ENCODE measurements around the gene SLC1A1.

SLC1A1 gene

DNA sequence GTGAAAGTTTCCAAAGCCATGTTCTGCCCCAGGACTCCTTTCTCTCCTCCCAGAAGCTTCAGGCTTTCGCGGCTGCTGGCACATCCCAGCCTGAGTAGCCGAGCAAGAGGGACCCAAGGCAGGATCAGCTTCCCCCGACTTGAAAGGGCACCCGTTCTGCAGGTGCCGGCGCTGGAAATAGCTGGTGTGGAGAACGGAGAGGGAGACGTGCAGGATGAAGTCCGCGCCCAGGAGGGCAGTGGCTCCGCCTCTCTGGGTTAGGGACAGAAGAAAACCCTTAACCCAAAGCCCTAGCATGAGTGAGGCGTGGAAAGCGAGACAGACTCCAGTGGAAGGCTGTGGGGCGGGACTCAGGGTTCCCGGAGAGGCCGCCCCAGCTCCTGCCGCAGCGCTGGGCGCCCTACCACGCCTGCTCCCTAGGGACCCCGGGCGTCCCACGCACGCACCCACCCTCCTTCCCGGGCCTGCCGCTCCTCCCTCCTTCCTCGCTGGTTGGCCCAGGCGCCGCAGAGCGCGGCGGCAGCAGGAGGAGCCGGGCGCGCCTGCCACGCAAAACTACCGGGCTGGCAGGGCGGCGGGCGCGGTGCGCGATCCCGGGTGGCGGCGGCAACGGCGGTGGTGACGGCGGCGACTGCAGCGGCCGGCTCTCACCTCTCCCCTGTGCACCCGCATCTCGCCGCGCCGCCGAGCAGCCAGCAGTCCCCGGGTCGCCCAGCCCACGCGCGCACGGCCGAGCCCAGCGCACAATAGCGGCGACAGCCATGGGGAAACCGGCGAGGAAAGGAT is at the start of gene SLC1A1:
SLC1A1 (plus strand) TSS at position 550 of the 786 bp plus-strand sequence; CDS start at position 762, 212 bp downstream.
- DNase-seq: no peak

DNA sequence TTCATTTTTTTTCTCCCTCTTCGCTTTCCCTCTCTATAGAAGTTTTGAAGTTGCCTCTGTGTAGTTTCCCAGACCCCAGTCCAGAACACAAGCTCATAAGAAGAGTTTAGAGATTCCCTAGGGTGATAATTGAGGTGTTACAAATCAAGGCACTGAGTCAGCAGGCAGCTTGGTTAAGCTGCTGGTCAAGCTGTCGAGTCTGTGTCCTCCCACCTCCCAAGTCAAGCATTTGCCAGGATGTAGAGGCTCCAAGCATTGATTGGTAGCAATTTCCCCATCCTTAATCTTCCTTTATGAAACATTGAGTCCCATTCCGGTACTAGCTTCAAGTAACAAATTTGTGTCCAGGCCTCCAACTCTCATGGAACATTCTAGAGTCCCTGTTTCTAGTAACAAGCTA is 47.5 kb upstream of the SLC1A1 start:
- DNase-seq: no peak

DNA sequence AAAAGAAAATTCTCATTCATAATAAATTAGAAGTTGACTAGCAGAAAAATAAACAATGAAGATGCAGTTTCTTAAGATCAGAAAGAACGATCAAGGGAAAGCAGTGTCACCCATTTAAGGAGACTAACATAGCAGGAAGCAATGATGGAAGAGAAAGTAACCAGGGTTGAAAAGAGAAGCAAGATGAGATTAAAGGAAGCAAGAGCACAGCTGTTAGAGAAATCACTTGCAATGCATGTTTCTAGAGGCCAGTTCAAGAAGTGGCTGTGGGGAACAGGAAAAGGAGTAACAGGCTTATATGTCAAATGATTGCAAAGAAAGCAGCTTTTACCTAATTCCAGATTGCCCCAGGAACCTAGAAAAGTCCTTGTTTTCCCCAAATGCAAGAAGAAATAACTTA is 46.8 kb upstream of the SLC1A1 start:
- no peak for DNase-seq

DNA sequence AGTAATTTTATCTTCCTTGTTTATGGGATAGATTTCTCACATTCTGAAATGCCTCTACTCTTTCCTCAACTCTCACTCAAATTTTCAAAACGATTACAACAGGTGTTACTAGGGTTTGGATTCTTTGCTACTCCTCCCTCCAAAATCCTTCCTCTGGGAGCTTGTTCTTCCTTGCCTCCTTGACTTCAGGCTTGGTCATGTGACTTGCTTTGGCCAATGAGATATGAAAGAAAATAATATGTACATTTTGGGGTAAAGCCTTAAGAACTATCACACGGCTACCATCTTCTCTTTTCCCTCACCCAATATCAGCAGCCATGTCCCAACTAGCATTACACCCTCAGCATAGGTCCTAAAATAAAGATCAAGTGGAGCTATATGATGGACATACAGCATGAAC is 28.8 kb upstream of the SLC1A1 start:
- no peak for DNase-seq

DNA sequence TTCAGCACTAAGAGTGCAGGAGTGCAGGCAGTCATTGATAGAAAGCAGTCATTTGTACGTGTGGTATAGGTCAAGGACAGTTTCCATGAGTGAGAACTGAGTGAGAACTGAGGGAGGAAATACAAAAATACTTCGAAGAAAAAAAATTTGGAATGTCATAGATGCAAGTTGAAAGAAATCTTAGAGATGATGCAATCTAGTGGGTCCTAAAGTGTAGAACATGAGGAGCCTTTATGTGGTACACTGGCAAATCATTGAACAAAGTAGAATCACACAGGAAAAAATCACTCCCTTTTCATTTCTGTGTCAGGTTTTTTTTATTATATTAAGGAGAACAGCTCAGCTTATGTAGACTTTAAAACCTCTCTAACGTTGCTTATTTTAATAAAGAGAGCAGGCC is 26.4 kb upstream of the SLC1A1 start:
- no peak for DNase-seq

DNA sequence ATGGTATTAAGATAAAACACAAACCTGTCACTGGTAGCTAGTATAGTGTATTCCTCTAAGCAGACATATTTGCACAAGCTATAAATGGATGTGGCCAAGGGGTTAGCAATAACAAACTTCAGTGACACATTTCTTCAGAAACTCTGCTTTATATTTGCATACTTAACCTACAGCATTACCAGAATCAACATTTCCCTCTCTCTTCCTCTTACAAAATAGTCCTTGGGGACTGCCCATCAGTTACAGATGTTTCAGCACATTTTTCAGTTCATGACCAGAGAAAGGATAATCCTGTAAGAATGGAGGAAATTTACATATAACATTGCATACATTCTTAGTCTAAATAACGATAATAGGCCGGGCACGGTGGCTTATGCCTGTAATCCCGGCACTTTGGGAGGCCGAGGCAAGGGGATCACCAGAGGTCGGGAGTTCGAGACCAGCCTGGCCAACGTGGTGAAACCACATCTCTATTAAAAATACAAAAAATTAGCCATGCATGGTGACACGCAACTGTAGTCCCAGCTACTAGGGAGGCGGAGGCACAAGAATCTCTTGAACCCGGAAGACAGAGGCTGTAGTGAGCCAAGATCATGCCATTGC is 25.3 kb upstream of the SLC1A1 start:
- no peak for DNase-seq

DNA sequence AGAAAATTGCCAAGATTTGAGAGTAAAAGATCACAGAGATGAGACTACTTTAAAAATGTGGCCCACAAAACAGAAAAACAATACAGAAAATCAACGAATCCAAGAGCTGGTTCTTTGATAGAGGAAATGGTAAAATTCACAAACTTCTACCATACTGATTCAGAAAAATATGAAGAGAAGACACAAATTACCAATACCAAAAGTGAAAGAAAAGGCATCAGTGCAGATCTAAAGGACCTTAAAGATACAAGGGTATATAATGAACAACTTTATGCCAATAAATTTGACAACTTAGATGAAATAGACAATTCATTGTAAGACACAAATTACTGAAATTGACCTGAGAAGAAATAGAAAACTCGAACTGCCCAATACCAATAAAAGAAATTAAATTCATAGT is 24.4 kb upstream of the SLC1A1 start:
- DNase-seq: no peak

DNA sequence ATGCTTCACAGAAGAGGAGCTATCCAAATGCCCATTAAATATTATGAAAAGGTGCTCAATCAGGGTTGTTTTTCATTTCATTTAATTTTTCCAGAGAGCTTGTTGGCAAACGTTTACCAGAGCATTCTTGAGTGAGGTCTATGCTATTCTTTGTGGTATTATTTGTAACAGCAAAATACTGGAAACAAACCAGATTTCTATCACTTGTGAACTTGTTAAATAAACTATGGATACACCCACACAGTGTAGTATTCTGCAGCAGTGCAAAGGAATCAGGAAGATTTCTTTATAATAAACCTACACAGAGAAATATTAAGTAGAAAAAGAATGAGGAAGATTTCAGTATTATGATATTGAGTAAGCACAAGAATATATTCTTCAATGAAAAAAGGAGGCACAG is 15.0 kb upstream of the SLC1A1 start:
- no peak for DNase-seq

DNA sequence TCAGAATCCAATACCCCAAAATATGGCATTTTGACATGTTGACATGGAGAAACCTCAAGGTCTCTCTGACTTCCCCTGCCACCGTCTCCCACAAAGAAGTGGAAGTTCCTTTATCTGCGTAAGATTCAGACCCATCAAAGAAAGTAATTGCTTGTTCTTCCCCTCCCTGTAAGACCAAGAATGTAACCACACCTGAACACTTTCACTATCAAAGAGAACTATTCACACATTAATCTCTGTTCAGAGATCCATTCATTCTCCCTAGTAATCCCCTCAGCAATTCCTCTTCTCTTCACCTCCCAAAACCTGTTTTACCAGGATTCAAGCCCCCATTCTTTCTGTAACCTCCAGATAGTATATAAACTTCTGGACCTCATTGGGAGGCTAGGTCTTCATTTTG is 4.1 kb upstream of the SLC1A1 start:
- DNase-seq: no peak

DNA sequence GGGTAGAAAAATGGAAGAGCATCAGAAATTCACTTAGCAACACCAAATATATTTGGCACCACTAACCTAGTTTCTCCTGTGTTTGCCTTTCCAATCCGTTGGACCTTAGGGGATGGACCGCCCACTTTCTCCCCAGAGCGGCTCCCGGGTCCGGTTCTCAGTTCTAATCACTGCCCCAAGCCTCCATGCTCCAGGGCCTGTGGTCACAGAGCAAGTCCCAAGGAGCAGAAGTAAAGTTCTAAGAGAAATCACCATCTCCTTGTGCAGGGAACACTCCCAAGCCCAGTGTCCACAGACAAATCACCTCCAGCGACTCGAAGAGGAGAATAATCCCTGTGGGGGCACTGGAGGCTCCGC is 728 bp upstream of the SLC1A1 start:
- DNase-seq: no peak

DNA sequence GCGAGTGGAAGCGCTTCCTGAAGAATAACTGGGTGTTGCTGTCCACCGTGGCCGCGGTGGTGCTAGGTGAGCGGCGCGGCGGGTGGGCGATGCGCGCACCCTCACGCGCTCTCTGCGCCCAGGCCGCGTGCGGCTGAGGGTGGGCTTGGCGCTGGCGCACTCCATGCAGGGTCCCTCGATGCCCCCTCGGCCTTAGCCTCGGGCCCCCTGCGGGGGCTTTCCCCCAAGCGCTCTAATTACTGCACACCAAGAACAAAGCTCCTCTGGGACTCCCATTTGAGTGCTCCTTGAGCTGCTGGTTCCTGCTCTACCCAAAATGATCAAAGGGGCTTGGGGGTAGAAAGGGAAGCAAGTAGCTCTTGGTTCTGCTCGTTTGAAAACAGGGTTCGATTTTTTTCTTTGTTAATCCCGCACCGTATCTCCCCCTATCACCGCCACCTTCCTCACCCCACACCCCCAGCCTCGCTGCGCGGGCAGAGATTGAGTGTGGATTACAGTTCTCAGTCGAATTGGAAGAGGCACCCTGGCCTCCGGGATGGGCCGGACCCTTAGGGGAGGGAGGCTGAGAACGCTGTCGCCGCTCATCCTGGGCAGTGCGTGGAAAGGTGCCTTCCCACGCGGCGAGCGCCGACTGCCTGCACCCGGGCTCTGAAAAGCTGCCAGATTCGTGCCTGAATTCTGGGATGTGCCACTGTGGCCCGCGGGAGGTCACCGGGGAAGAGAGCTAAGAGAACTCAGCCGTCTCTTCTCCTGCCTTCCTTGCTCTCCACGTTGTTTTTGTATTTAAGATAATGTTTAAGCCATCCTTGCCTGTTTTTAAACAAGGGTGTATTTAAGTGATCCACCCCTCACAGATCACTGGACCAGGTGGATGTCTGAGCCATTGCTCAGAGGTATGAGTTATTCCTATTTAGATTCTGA is 697 bp downstream of the SLC1A1 start:
- no peak for DNase-seq

DNA sequence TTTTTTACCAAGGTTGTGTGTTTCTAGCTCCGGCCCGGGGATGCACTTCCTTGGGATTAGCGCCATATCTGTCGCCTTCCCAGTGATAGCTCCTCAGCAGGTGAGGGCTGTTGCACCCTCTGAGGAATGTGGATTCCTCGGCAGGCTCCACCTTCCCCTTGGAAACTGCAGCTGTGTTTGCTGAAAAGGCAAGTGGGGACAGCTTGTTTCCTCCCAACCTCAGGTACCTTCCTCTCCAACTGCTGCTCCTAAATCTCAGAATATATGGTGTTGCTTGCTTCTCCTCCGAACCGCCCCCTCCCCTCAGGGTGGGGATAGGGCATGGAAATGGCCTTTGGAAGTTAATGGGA is 1.3 kb downstream of the SLC1A1 start:
- no peak for DNase-seq

DNA sequence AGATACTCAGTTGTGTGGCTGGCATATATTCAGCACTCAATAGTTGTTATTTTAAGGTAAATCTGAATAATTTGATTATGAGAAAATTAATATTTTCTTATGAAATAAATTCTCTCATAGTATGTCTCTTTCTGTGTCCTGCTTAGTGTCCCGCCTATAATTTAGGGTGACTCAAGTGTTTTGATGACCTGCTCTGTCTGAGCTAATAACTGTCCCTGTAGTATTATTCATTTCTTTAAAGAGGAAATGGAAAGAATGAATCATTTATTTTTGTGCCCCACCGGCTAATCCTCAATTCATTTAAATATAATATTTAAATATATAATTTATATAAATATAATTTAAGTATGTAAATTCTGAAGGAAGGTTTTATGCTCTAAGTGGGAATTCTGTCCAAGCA is 4.1 kb downstream of the SLC1A1 start:
- DNase-seq: no peak

DNA sequence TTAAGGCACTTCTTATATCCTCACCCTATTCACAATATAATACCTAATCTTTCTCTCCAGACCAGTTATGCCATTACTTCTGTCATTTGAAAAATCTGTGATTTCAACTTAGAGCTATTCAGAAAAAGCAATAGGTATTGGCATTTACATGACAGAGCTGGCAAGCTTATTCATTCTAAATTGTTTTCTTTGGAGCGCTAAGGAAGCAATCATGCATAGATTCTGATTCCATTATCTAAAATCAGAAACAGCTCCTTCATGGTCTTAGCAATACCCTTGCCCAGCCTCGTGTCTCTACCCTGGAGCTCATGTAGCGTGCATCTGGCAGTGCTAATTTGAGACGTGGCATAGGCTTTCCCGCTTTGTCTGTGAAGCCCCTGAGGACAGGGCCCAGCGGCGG is 4.5 kb downstream of the SLC1A1 start:
- DNase-seq: no peak

DNA sequence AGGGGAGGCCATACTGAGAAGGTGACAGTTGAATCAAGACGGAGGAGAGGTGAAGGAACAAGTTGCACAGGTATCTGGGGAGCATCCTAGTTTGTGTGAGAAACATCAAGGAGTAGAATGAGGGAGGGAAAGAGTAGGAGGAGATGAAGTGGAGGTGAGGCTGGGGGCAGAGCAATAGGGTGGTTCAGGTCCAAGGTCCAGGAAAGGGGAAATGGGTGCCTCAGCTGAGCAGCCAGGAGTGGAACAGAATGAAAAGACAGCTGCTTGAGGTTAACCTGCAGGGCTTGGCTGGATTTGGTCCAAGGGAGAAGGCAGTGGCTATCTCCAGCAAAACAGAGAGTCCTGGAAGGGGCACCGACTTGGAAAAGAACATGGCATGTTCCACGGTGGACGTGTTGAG is 5.3 kb downstream of the SLC1A1 start:
- DNase-seq: no peak

DNA sequence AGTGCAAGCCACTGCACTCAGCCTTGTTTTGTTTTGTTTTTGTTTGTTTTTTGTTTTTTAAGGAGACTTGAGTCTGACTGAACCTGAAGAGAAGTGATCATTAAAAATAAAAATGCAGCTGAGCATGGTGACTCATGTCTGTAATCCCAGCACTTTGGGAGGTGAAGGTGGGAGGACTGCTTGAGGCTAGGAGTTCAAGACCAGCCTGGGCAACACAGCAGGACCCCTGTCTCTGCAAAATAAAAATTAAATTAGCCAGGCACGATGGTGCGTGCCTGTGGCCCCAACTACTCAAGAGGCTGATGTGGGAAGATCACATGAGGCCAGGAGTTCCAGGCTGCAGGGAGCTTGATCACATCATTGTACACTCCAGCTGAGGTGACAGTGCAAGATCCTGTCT is 6.2 kb downstream of the SLC1A1 start:
- no peak for DNase-seq

DNA sequence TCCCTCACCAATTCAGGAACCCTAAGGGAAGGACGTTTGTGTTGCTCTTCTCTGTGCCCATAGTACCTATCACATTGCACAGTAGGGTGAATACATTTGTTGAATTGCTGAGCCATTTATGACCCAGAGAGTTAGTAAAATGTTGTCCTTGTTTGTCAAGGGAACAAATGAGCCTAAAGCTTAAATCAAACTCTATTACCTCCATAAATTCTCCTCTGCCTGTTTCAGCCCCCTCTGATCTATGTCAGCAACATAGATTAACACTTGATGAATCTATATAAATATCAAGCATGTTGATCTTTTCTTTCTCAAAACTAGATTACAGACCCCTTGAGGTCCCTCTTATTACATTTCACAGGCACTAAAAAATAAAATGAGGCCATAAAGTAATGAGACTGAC is 7.1 kb downstream of the SLC1A1 start:
- DNase-seq: no peak

DNA sequence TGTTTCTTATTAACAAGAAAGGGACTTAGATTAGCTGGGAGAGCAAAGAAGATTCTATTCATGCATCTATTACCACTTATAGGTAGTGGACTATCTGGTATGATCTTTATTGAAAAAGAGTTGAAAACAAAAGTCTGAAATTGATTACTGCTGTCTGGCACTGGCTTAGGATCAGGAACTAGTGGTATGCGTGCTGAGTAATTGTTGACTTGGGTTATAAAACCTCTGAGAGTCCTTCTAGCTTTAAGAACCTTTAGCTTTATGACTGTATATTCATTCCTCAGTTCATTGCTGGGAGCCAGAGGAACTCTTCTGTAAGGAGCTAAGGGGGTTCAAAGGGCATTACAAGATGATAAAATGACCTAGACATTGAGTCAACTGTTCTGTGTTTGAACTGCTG is 7.6 kb downstream of the SLC1A1 start:
- no peak for DNase-seq

DNA sequence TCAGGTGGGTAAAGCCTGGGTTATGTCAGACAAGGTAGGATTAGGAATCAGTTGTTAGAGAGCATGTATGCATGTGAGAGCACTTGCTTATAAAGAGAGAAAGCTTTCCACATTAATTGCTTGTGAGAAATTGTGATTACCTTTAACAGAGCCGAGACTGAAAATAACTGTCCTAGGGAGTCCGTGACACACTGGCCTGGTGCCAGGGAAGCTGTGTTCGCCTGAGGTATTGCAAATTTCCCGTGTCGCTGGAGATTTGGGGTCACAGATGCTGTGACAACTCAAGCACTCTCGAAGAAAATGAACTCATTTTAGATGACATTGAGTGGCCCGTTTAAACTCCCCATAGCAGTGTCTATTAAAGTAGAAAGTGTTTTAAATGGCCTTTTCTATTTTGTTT is 9.6 kb downstream of the SLC1A1 start:
- no peak for DNase-seq

DNA sequence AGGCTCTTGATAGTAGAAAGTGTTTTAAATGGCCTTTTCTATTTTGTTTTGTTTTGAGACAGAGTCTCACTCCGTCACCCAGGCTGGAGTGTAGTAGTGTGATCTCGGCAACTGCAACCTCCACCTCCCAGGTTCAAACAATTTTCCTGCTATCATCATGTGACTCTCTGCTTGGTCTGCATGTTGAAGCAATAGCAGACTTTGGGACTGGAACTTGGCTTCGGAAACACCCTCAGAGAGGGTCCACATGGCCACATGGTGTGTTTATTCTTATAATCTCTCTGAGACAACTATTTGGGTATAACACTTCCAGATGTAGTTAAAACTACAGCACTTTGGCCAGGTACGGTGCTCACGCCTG is 10.9 kb downstream of the SLC1A1 start:
- no peak for DNase-seq

DNA sequence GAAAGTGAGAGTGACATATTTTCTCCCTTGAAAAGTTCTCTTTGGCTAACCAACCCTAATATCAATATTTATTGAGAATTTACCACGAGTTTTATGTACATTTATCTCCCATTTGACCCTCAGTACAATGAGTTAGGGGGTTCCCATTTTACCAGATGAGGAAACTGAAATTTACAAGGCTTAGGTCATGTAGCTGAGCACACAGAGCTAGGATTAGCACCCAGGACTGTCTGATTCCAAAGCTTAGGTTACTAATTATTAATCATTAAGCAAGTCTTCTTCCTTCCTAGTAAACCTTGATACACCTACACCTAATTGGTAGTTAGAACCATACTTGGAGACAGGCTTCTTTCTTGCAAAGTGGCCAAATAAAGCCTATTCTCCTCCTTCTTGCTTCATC is 12.2 kb downstream of the SLC1A1 start:
- DNase-seq: no peak

DNA sequence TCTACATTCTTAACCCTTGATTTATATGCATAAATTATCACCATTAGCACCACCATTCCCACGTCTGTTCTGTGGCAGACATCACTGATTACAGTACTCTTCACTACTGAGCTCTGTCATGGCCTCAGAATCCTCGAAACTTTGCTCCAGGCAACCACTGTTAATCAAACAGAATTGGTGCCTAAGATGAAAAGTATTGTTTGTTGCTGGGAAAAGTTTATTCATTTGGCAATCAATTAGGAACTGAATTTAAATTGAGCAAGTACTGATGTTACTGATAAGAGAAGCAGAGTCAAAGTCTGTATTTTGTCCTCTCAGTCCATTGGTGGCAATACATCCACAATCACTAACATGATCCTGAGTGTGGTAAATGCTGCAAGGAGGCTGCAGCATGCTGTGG is 12.8 kb downstream of the SLC1A1 start:
- no peak for DNase-seq

DNA sequence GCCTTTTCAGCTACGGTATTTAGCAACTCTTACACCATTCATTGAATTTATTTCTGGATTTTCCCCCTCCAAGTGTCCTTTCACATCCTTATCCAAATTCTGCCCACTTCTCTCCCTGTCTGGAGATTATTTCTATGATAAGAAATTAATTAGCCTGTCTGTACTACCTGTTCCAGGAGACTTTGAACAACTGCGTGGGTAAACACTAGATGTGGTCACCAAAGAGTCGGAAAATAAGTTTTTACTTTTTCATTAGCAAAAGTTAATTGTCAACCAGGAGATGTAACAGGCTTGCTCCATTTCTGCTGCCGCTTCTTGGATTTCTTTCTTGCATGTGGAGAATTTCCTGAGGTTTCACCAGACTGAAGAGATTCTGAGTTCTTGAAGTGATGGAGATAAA is 14.0 kb downstream of the SLC1A1 start:
- no peak for DNase-seq

DNA sequence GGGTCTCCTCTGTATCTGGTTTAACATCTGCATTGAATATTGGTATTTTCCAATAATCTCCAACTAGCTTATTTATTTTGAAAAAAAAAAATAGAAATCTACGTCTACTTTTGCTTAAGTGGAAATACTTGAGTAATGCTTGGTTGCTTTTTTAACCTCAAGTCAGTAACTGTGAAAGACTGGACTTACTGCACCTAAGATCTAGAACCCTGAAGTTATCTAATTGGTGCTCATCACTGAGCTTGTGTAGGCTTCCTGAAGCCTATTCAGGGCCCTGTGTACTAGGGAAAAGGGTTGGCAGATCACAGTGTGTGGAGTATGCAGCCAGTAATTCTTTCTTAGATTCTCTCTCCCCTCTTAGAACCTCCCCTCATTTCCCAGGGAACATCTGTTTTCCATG is 16.2 kb downstream of the SLC1A1 start:
- DNase-seq: no peak
